Measurements from ENCODE around the gene TRMT1L.
"Not testable (repeated sequence)": the region's sequence is repeated elsewhere in the genome, so short reads cannot be mapped to it uniquely, and the experiment has no call there.

GRCh38 chr1:185198712-185199111 is 42.0 kb upstream of the TRMT1L start:
- TF ChIP-seq CTCF (conservative IDR thresholded peaks at IDR 0.05 in 1 of 2, IDR thresholded peaks at IDR 0.05 in 1 of 2; ENCODE audit: low read depth in 1 of 2, low read length in 2 of 2); EZH2 (IDR thresholded peaks at IDR 0.05; ENCODE audit: low read length, missing control alignments): not testable (repeated sequence)
